ENCODE measurements around the gene NOL12. TPM values are rescaled to one million over a fixed set of nuclear protein-coding genes. Genes with fewer than 3 reads are reported as not detected.
"Not testable (repeated sequence)": the region's sequence is repeated elsewhere in the genome, so short reads cannot be mapped to it uniquely, and the experiment has no call there.

Gene NOL12
- total and polyA plus RNA-seq, 4 donors = 6.9 to 16.5 (median 11.4) TPM

- TF ChIP-seq MAX (IDR thresholded peaks at IDR 0.05) (no peak), CTCF (IDR thresholded peaks at IDR 0.05; ENCODE audit: low read depth, low read length, missing input control) (no peak), HNF4A (conservative IDR thresholded peaks at IDR 0.05) (no peak), JUND (IDR thresholded peaks at IDR 0.05) (no peak), FOXA2 (IDR thresholded peaks at IDR 0.05) (no peak), EGR1 (IDR thresholded peaks at IDR 0.05; ENCODE audit: low read depth in 2 of 2) (no peak)
Observed at GRCh38 chr22:37650463-37651136, 35.5 kb upstream of the NOL12 start (continued).

- WGBS = 89% methylated on average over 14 of the region's 14 CpGs
- no peak for DNase-seq (ENCODE audit: low spot score)
- no peak for TF ChIP-seq EGR1 (IDR thresholded peaks at IDR 0.05; ENCODE audit: low read depth in 2 of 2)
- TF ChIP-seq JUND (IDR thresholded peaks at IDR 0.05) = no peak
- no peak for TF ChIP-seq SP1 (IDR thresholded peaks at IDR 0.05)
- TF ChIP-seq RAD21 (IDR thresholded peaks at IDR 0.05) = no peak
- TF ChIP-seq RXRA (IDR thresholded peaks at IDR 0.05) = no peak
- no peak for TF ChIP-seq FOXA1 (IDR thresholded peaks at IDR 0.05)
- no peak for TF ChIP-seq MAX (IDR thresholded peaks at IDR 0.05)
- no peak for TF ChIP-seq YY1 (IDR thresholded peaks at IDR 0.05)
- TF ChIP-seq HNF4G (IDR thresholded peaks at IDR 0.05) = no peak
- TF ChIP-seq GABPA (IDR thresholded peaks at IDR 0.05 in 1 of 2, conservative IDR thresholded peaks at IDR 0.05 in 1 of 2) = no peak
- no peak for TF ChIP-seq HNF4A (conservative IDR thresholded peaks at IDR 0.05)
- TF ChIP-seq TAF1 (conservative IDR thresholded peaks at IDR 0.05) = no peak
- TF ChIP-seq FOXA2 (IDR thresholded peaks at IDR 0.05) = no peak
- Histone ChIP-seq H3K4me3 (ENCODE audit: low read depth in 1 of 3, low read length in 3 of 3) (no peak overlapping the region), H3K9ac (ENCODE audit: low read depth in 1 of 2, low read length in 2 of 2) (no peak overlapping the region), H3K4me1 (ENCODE audit: control insufficient read depth in 4 of 4, insufficient read depth in 4 of 4, low read length in 3 of 4) (peaks cover 2 to 17% (median 12%) of the 10 kb centered on the region in 4 donors), H3K9me3 (ENCODE audit: control insufficient read depth in 4 of 4, low read length in 3 of 4) (no peaks in the 10 kb centered on the region), H3K27ac (ENCODE audit: low read depth in 1 of 2, low read length in 2 of 2) (no peak overlapping the region), H3K36me3 (ENCODE audit: control insufficient read depth in 4 of 4, insufficient read depth in 3 of 4, low read depth in 1 of 4, low read length in 3 of 4) (peaks cover 0 to 2% (median 0%) of the 10 kb centered on the region in 4 donors), H3K27me3 (ENCODE audit: control insufficient read depth in 4 of 4, insufficient read depth in 4 of 4, low read length in 3 of 4) (no peaks in the 10 kb centered on the region)
Observed at GRCh38 chr22:37654563-37655251, 31.4 kb upstream of the NOL12 start.

- no peak overlapping the region for H3K27ac ChIP-seq (ENCODE audit: low read depth in 1 of 2, low read length in 2 of 2)
- 91% methylated on average over 17 of the region's 17 CpGs for WGBS
- H3K4me3 ChIP-seq (ENCODE audit: low read depth in 1 of 3, low read length in 3 of 3) = no peak overlapping the region
- no peak for DNase-seq (ENCODE audit: low spot score)
- peaks cover 2 to 22% (median 17%) of the 10 kb centered on the region in 4 donors for H3K4me1 ChIP-seq (ENCODE audit: control insufficient read depth in 4 of 4, insufficient read depth in 4 of 4, low read length in 3 of 4)
- H3K9ac ChIP-seq (ENCODE audit: low read depth in 1 of 2, low read length in 2 of 2) = no peak overlapping the region
- H3K36me3 ChIP-seq (ENCODE audit: control insufficient read depth in 4 of 4, insufficient read depth in 3 of 4, low read depth in 1 of 4, low read length in 3 of 4) = peaks cover 0 to 2% (median 0%) of the 10 kb centered on the region in 4 donors
- TF ChIP-seq ATF3 (IDR thresholded peaks at IDR 0.05) = no peak
- no peak for TF ChIP-seq EGR1 (IDR thresholded peaks at IDR 0.05; ENCODE audit: low read depth in 2 of 2)
- no peak for TF ChIP-seq NR2F2 (IDR thresholded peaks at IDR 0.05)
- no peak for TF ChIP-seq RAD21 (IDR thresholded peaks at IDR 0.05)
- H3K9me3 ChIP-seq (ENCODE audit: control insufficient read depth in 4 of 4, low read length in 3 of 4) = no peaks in the 10 kb centered on the region
- no peaks in the 10 kb centered on the region for H3K27me3 ChIP-seq (ENCODE audit: control insufficient read depth in 4 of 4, insufficient read depth in 4 of 4, low read length in 3 of 4)
Observed at GRCh38 chr22:37655252-37655563, 30.9 kb upstream of the NOL12 start.

- H3K4me3 ChIP-seq (ENCODE audit: low read depth in 1 of 3, low read length in 3 of 3); H3K9me3 ChIP-seq (ENCODE audit: control insufficient read depth in 4 of 4, low read length in 3 of 4); H3K27ac ChIP-seq (ENCODE audit: low read depth in 1 of 2, low read length in 2 of 2); DNase-seq (ENCODE audit: low spot score); H3K27me3 ChIP-seq (ENCODE audit: control insufficient read depth in 4 of 4, insufficient read depth in 4 of 4, low read length in 3 of 4); H3K9ac ChIP-seq (ENCODE audit: low read depth in 1 of 2, low read length in 2 of 2); H3K36me3 ChIP-seq (ENCODE audit: control insufficient read depth in 4 of 4, insufficient read depth in 3 of 4, low read depth in 1 of 4, low read length in 3 of 4): not testable (repeated sequence)
- peaks cover 3 to 36% (median 30%) of the 10 kb centered on the region in 4 donors for H3K4me1 ChIP-seq (ENCODE audit: control insufficient read depth in 4 of 4, insufficient read depth in 4 of 4, low read length in 3 of 4)
- WGBS = 95% methylated on average over 4 of the region's 4 CpGs
Observed at GRCh38 chr22:37656583-37656982, 29.6 kb upstream of the NOL12 start.

Data from liver (tissue), 9 donors.